GM23338 (cell line): Measurements from ENCODE around the gene DSCAML1. TPM values are rescaled to one million over a fixed set of nuclear protein-coding genes. Genes with fewer than 3 reads are reported as not detected.

Source experiments
- ATAC-seq: fragments of 200-7000 bp; cut with Tn5 transposase; 3 replicates; pipeline ENCODE4 v1.9.1; 2020
- DNase-seq: peaks from one replicate; pipeline ENCODE4 v3.0.0-alpha.2; 2015; ENCODE audit warnings: low spot score
- H2AFZ ChIP-seq: fragments of 200-600 bp; sonication (generic); 2 replicates; pipeline ENCODE4 v1.8.0; 2016; ENCODE audit warnings: antibody characterized with exemption, mild to moderate bottlenecking, moderate library complexity
- H3F3A ChIP-seq: fragments of 200-600 bp; sonication (generic); replicated peaks from 2 replicates; pipeline ENCODE4 v1.8.0; 2017; ENCODE audit warnings: antibody characterized with exemption, mixed run types, low read depth
- H3K27ac ChIP-seq: fragments of 200-600 bp; sonication (generic); 2 replicates; pipeline ENCODE4 v1.6.1; 2016; ENCODE audit warnings: low read depth
- H3K27me3 ChIP-seq: fragments of 200-600 bp; sonication (generic); 2 replicates; pipeline ENCODE4 v1.8.0; 2016; ENCODE audit warnings: mild to moderate bottlenecking, mixed run types, moderate library complexity; ENCODE audit not compliant: insufficient read depth
- H3K36me3 ChIP-seq: fragments of 200-600 bp; sonication (generic); 2 replicates; pipeline ENCODE4 v1.8.0; 2016; ENCODE audit warnings: mild to moderate bottlenecking; ENCODE audit not compliant: insufficient read depth
- H3K4me1 ChIP-seq: fragments of 200-600 bp; sonication (generic); 2 replicates; pipeline ENCODE4 v1.8.0; 2016; ENCODE audit warnings: mild to moderate bottlenecking, moderate library complexity; ENCODE audit not compliant: insufficient read depth
- H3K4me2 ChIP-seq: fragments of 200-600 bp; sonication (generic); 2 replicates; pipeline ENCODE4 v1.7.1; 2017; ENCODE audit warnings: mixed run types
- H3K4me3 ChIP-seq: fragments of 200-600 bp; sonication (generic); 2 replicates; pipeline ENCODE4 v1.6.1; 2016; ENCODE audit warnings: mixed run types
- H3K79me2 ChIP-seq: fragments of 200-600 bp; sonication (generic); replicated peaks from 2 replicates; pipeline ENCODE4 v1.8.0; 2017; ENCODE audit warnings: mild to moderate bottlenecking; ENCODE audit not compliant: insufficient read depth
- H3K9me2 ChIP-seq: fragments of 200-600 bp; sonication (generic); 2 replicates; pipeline ENCODE4 v1.8.0; 2017; ENCODE audit not compliant: insufficient read depth
- H4K20me1 ChIP-seq: fragments of 200-600 bp; sonication (generic); replicated peaks from 2 replicates; pipeline ENCODE4 v1.8.0; 2017; ENCODE audit warnings: mild to moderate bottlenecking; ENCODE audit not compliant: insufficient read depth
- H3K27ac Mint-ChIP-seq: 2 replicates; pipeline ENCODE4 v1.8.0; 2020; ENCODE audit warnings: inconsistent platforms, mild to moderate bottlenecking, moderate library complexity, mixed read lengths
- H3K27me3 Mint-ChIP-seq: 3 replicates; pipeline ENCODE4 v1.8.0; 2022; ENCODE audit warnings: low read depth, mild to moderate bottlenecking, moderate library complexity, mixed read lengths, inconsistent platforms; ENCODE audit not compliant: insufficient read depth, poor library complexity
- H3K36me3 Mint-ChIP-seq: 3 replicates; pipeline ENCODE4 v1.8.0; 2021; ENCODE audit warnings: low read depth, mild to moderate bottlenecking, inconsistent platforms, moderate library complexity, mixed read lengths
- H3K4me1 Mint-ChIP-seq: 3 replicates; pipeline ENCODE4 v1.8.0; 2020; ENCODE audit warnings: mild to moderate bottlenecking, inconsistent platforms, mixed read lengths
- H3K4me3 Mint-ChIP-seq: 3 replicates; pipeline ENCODE4 v1.8.0; 2021; ENCODE audit warnings: moderate library complexity, mild to moderate bottlenecking, inconsistent platforms, mixed read lengths
- H3K9me3 Mint-ChIP-seq: 3 replicates; pipeline ENCODE4 v1.8.0; 2020; ENCODE audit warnings: moderate library complexity, mild to moderate bottlenecking, inconsistent platforms, mixed read lengths
- CREB1 ChIP-seq: fragments of 250-450 bp; sonication (Bioruptor Pico); IDR thresholded peaks from 2 replicates; pipeline ENCODE4 v1.5.0; 2020; ENCODE audit warnings: low read depth, mild to moderate bottlenecking, moderate library complexity
- NANOG ChIP-seq: IDR thresholded peaks from 2 replicates; pipeline ENCODE4 v1.6.1; 2016; ENCODE audit warnings: antibody characterized with exemption, borderline replicate concordance
- ZNF462 ChIP-seq: fragments of 250-450 bp; sonication (Bioruptor Pico); IDR thresholded peaks from 2 replicates; pipeline ENCODE4 v1.5.0; 2020; ENCODE audit warnings: mild to moderate bottlenecking, moderate library complexity
- polyA plus RNA-seq: library from polyadenylated mRNA; unstranded; fragments of >200 nt; fragmentation: Nextera tagmentation; extraction: Ambion mirVana; gene quantifications from 2 replicates; pipeline ENCODE4 v1.2.1, GENCODE V29; 2016
- total RNA-seq: library from RNA; depleted of rRNA; stranded (reverse); fragments of >200 nt; shearing (Covaris generic); gene quantifications from 2 replicates; pipeline ENCODE4 v1.2.3, GENCODE V29; 2014
- TF ChIP-seq, protein P1 (sequence below): IDR thresholded peaks from one replicate; pipeline ENCODE4 v1.6.1; 2018; ENCODE audit warnings: antibody characterized with exemption; ENCODE audit not compliant: unreplicated experiment
- TF ChIP-seq, protein P2 (sequence below): IDR thresholded peaks from 2 replicates; pipeline ENCODE4 v1.6.1; 2016; ENCODE audit warnings: antibody characterized with exemption

The DSCAML1 gene
- total and polyA plus RNA-seq, 2 experiments from 2014 or later, result 0.17 TPM; not detected in 1

- Mint-ChIP-seq H3K36me3 (no peaks in the 10 kb centered on the region), H3K9me3 (peaks cover 6% of the 10 kb centered on the region), H3K27me3 (peaks cover 17% of the 10 kb centered on the region), H3K4me3 (no peak overlapping the region), H3K4me1 (no peaks in the 10 kb centered on the region; the same call in 2 of the 3 replicates), H3K27ac (no peak overlapping the region)
- Histone ChIP-seq H3K27ac (no peak overlapping the region), H3F3A (no peaks in the 10 kb centered on the region), H3K36me3 (no peaks in the 10 kb centered on the region), H3K4me1 (no peaks in the 10 kb centered on the region), H3K79me2 (no peaks in the 10 kb centered on the region), H4K20me1 (no peaks in the 10 kb centered on the region), H3K4me2 (no peak overlapping the region), H3K4me3 (no peak overlapping the region), H3K9me2 (no peaks in the 10 kb centered on the region), H3K27me3 (no peaks in the 10 kb centered on the region), H2AFZ (no peak overlapping the region)
- ATAC-seq (no peak), DNase-seq (no peak)
- TF ChIP-seq, protein P1, sequence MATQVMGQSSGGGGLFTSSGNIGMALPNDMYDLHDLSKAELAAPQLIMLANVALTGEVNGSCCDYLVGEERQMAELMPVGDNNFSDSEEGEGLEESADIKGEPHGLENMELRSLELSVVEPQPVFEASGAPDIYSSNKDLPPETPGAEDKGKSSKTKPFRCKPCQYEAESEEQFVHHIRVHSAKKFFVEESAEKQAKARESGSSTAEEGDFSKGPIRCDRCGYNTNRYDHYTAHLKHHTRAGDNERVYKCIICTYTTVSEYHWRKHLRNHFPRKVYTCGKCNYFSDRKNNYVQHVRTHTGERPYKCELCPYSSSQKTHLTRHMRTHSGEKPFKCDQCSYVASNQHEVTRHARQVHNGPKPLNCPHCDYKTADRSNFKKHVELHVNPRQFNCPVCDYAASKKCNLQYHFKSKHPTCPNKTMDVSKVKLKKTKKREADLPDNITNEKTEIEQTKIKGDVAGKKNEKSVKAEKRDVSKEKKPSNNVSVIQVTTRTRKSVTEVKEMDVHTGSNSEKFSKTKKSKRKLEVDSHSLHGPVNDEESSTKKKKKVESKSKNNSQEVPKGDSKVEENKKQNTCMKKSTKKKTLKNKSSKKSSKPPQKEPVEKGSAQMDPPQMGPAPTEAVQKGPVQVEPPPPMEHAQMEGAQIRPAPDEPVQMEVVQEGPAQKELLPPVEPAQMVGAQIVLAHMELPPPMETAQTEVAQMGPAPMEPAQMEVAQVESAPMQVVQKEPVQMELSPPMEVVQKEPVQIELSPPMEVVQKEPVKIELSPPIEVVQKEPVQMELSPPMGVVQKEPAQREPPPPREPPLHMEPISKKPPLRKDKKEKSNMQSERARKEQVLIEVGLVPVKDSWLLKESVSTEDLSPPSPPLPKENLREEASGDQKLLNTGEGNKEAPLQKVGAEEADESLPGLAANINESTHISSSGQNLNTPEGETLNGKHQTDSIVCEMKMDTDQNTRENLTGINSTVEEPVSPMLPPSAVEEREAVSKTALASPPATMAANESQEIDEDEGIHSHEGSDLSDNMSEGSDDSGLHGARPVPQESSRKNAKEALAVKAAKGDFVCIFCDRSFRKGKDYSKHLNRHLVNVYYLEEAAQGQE, result no peak
- TF ChIP-seq ZNF462 (CRISPR knock-in tag) (no peak), CREB1 (CRISPR knock-in tag) (no peak), NANOG (no peak)
- TF ChIP-seq, protein P2, sequence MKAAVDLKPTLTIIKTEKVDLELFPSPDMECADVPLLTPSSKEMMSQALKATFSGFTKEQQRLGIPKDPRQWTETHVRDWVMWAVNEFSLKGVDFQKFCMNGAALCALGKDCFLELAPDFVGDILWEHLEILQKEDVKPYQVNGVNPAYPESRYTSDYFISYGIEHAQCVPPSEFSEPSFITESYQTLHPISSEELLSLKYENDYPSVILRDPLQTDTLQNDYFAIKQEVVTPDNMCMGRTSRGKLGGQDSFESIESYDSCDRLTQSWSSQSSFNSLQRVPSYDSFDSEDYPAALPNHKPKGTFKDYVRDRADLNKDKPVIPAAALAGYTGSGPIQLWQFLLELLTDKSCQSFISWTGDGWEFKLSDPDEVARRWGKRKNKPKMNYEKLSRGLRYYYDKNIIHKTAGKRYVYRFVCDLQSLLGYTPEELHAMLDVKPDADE, result no peak
These were observed 338.5 kb downstream of the DSCAML1 start for GRCh38 chr11:117458275-117459122.
